Bronchial epithelial cell (primary cell): ENCODE measurements around the gene ABLIM2. TPM values are rescaled to one million over a fixed set of nuclear protein-coding genes. Genes with fewer than 3 reads are reported as not detected.
A peak's percentile ranks its signal among the peaks of the same experiment; 100 is the strongest.

ENCODE experiments used
- DNase-seq: peaks from one replicate; pipeline ENCODE4 v3.0.0-alpha.2; 2010; ENCODE audit warnings: low read depth
- FAIRE-seq: peaks from 2 replicates; lab custom pipeline; 2011; peaks lifted over from hg19 to GRCh38; lab: Jason Lieb, UNC
- H3K27me3 ChIP-seq: 2 replicates; pipeline ENCODE4 v1.5.1; 2011; ENCODE audit warnings: low read length; ENCODE audit not compliant: control insufficient read depth, insufficient read depth
- H3K36me3 ChIP-seq: 2 replicates; pipeline ENCODE4 v1.5.1; 2011; ENCODE audit warnings: low read length; ENCODE audit not compliant: control insufficient read depth, insufficient read depth
- H3K4me3 ChIP-seq: 2 replicates; pipeline ENCODE4 v1.5.1; 2011; ENCODE audit warnings: mild to moderate bottlenecking, low read depth, low read length, control low read depth
- CTCF ChIP-seq: IDR thresholded peaks from 2 replicates; pipeline ENCODE4 v1.5.1; 2011; ENCODE audit warnings: mild to moderate bottlenecking, moderate library complexity, low read length, control low read depth, inconsistent platforms; ENCODE audit not compliant: insufficient read depth, severe bottlenecking
- total RNA-seq: library from RNA; depleted of rRNA; stranded (reverse); fragments of >200 nt; gene quantifications from 2 replicates; pipeline ENCODE4 v1.2.1, GENCODE V29; 2014

The ABLIM2 gene
- total RNA-seq, 1 donor from 2014 or later = 1.1 TPM

- no peaks in the 10 kb centered on the region for H3K27me3 ChIP-seq
- H3K36me3 ChIP-seq = no peaks in the 10 kb centered on the region
- H3K4me3 ChIP-seq = no peak overlapping the region
- FAIRE-seq (no peak), DNase-seq (no peak)
- no peak for TF ChIP-seq CTCF
Observed at GRCh38 chr4:8112036-8112576, 46.5 kb downstream of the ABLIM2 start.

GRCh38 chr4:8110071-8110986 is 48.3 kb downstream of the ABLIM2 start:
- H3K4me3 ChIP-seq = no peak overlapping the region
- DNase-seq (peak; percentile 83), FAIRE-seq (no peak)

GRCh38 chr4:8109406-8110065 is 49.1 kb downstream of the ABLIM2 start:
- no peak for FAIRE-seq
- no peaks in the 10 kb centered on the region for H3K36me3 ChIP-seq
- TF ChIP-seq CTCF = no peak
- H3K27me3 ChIP-seq = no peaks in the 10 kb centered on the region
- DNase-seq = no peak
- H3K4me3 ChIP-seq = no peak overlapping the region

More at GRCh38 chr4:8110071-8110986, 48.3 kb downstream of the ABLIM2 start:
- no peaks in the 10 kb centered on the region for H3K36me3 ChIP-seq
- TF ChIP-seq CTCF = peak; percentile 29
- H3K27me3 ChIP-seq = no peaks in the 10 kb centered on the region

- DNase-seq (no peak), FAIRE-seq (no peak)
- Histone ChIP-seq H3K4me3 (no peak overlapping the region), H3K36me3 (no peaks in the 10 kb centered on the region), H3K27me3 (no peaks in the 10 kb centered on the region)
- no peak for TF ChIP-seq CTCF
Observed at GRCh38 chr4:8108991-8109390, 49.6 kb downstream of the ABLIM2 start.

GRCh38 chr4:8108261-8108660 is 50.4 kb downstream of the ABLIM2 start:
- DNase-seq (no peak), FAIRE-seq (no peak)
- Histone ChIP-seq H3K27me3 (peaks cover 2% of the 10 kb centered on the region), H3K4me3 (no peak overlapping the region), H3K36me3 (no peaks in the 10 kb centered on the region)
- TF ChIP-seq CTCF = no peak
